NT2/D1 (cell line): ENCODE results near the gene PLA2G3.

ENCODE experiments used
- SUZ12 ChIP-seq: IDR thresholded peaks from 2 replicates; pipeline ENCODE4 v1.6.1; 2011; ENCODE audit not compliant: insufficient read length, insufficient read depth; ENCODE audit errors: extremely low read depth
- YY1 ChIP-seq: IDR thresholded peaks from 2 replicates; pipeline ENCODE4 v1.6.1; 2011; ENCODE audit not compliant: insufficient read length, insufficient read depth
- ZNF274 ChIP-seq: IDR thresholded peaks from 2 replicates; pipeline ENCODE4 v1.6.1; 2011; ENCODE audit warnings: mild to moderate bottlenecking, low read depth, low read length

GRCh38 chr22:31085928-31086327 lies 54.4 kb downstream of the PLA2G3 start:
- TF ChIP-seq YY1 (no peak), SUZ12 (no peak), ZNF274 (no peak)
